Measurements from ENCODE around the gene BCAS3. TPM values are rescaled to one million over a fixed set of nuclear protein-coding genes. Genes with fewer than 3 reads are reported as not detected.

The BCAS3 gene
- polyA plus RNA-seq, 1 experiment: 17.5 TPM

DNA sequence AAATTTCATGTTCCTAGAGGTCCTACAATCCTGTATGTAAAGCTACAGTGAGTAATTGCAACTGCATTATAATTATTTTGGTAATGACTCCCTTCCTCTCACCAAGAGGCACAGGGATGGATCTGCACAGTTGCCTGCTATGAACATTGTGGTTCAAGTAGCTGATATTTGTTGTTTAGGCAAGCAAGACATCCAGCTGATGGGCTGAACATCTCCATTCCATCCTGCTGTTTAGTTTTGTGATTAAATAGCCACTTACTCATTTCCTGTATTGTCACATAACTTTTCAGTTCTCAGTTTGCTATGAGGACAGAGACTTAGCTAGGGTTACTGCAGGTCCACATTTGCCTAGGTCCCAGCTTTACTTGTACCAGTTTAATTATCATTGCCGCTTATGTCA lies 540.8 kb downstream of the BCAS3 start:
- H3K9me3 ChIP-seq (ENCODE audit: control insufficient read depth, insufficient read depth, low read length): no peaks in the 10 kb centered on the region
- ChIA-PET POLR2A (interaction anchor here (0.6 to 3.0 kb wide), 7 partner anchors 10 to 181 kb away, joined by 3 to 24 read pairs (median 7); partner anchors contain the start of gene TBX2), CTCF (interaction anchor here (1.8 kb wide), 1 partner anchor 171 kb away, joined by 6 read pairs; no protein-coding TSS in a partner anchor)
- H3K27me3 ChIP-seq (ENCODE audit: control insufficient read depth, insufficient read depth, low read length): no peaks in the 10 kb centered on the region
- H3K27ac ChIP-seq (ENCODE audit: low read depth, low read length): peak overlapping the region; percentile 34
- TF ChIP-seq, protein P1, sequence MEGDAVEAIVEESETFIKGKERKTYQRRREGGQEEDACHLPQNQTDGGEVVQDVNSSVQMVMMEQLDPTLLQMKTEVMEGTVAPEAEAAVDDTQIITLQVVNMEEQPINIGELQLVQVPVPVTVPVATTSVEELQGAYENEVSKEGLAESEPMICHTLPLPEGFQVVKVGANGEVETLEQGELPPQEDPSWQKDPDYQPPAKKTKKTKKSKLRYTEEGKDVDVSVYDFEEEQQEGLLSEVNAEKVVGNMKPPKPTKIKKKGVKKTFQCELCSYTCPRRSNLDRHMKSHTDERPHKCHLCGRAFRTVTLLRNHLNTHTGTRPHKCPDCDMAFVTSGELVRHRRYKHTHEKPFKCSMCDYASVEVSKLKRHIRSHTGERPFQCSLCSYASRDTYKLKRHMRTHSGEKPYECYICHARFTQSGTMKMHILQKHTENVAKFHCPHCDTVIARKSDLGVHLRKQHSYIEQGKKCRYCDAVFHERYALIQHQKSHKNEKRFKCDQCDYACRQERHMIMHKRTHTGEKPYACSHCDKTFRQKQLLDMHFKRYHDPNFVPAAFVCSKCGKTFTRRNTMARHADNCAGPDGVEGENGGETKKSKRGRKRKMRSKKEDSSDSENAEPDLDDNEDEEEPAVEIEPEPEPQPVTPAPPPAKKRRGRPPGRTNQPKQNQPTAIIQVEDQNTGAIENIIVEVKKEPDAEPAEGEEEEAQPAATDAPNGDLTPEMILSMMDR (IDR thresholded peaks at IDR 0.05; ENCODE audit: low read depth, low read length): no peak
- DNase-seq (ENCODE audit: low read depth, low spot score): peak; percentile 30
- no peak overlapping the region for H3K4me3 ChIP-seq (ENCODE audit: low read depth, low read length)

DNA sequence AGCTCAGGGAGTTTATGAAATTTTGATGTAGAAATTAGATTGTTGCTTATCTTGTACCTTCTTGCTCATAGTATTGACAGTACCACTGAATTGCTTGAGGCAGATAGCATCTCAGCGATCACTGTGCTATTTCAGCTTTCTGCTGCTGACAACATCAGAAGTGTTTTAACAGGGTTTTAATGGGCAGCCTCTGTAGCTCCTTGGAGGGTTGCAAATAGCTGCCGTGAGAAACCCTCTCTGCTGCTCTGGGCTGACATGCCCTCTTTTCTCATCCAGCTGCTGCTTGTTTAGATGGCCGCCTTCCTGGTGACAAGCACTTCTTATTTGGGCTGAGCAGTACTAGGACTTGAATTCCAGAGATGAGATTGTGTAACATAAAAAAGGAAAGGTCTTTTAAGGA lies 541.8 kb downstream of the BCAS3 start:
- no peak overlapping the region for H3K27ac ChIP-seq (ENCODE audit: low read depth, low read length)
- no peaks in the 10 kb centered on the region for H3K9me3 ChIP-seq (ENCODE audit: control insufficient read depth, insufficient read depth, low read length)
- H3K4me3 ChIP-seq (ENCODE audit: low read depth, low read length): no peak overlapping the region
- TF ChIP-seq, protein P1 (IDR thresholded peaks at IDR 0.05; ENCODE audit: low read depth, low read length): no peak
- DNase-seq (ENCODE audit: low read depth, low spot score): peak; percentile 44
- no peaks in the 10 kb centered on the region for H3K27me3 ChIP-seq (ENCODE audit: control insufficient read depth, insufficient read depth, low read length)
- POLR2A ChIA-PET: interaction anchor here (0.6 to 3.0 kb wide), 7 partner anchors 11 to 327 kb away, joined by 3 to 24 read pairs (median 7); partner anchors contain the start of gene TBX2
- CTCF ChIA-PET: interaction anchor here (0.9 kb wide), 1 partner anchor 248 kb away, joined by 3 read pairs; no protein-coding TSS in a partner anchor

DNA sequence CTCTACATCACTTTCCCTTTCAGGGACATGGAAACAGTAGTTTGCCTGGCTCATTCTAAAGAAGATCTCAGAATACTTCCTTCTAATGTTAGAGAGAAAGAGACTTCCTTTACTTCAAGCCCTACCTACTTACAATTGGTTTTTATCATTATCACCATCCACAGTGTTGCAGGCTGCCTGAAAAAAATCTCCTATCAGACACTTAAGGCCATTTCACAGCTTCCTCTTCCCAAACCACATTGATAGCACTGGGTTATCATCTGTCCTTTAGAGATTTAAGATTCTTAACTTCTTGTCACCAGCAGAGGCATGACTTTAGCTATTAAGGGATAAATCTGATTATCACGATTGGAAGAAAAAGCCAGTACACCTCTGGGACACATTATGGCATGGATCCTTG lies 543.5 kb downstream of the BCAS3 start:
- Histone ChIP-seq H3K27ac (ENCODE audit: low read depth, low read length) (no peak overlapping the region), H3K4me3 (ENCODE audit: low read depth, low read length) (no peak overlapping the region), H3K9me3 (ENCODE audit: control insufficient read depth, insufficient read depth, low read length) (no peaks in the 10 kb centered on the region), H3K27me3 (ENCODE audit: control insufficient read depth, insufficient read depth, low read length) (no peaks in the 10 kb centered on the region)
- TF ChIP-seq, protein P1 (IDR thresholded peaks at IDR 0.05; ENCODE audit: low read depth, low read length): no peak
- DNase-seq (ENCODE audit: low read depth, low spot score): no peak
- POLR2A ChIA-PET: no interaction called here
- CTCF ChIA-PET: no interaction called here

DNA sequence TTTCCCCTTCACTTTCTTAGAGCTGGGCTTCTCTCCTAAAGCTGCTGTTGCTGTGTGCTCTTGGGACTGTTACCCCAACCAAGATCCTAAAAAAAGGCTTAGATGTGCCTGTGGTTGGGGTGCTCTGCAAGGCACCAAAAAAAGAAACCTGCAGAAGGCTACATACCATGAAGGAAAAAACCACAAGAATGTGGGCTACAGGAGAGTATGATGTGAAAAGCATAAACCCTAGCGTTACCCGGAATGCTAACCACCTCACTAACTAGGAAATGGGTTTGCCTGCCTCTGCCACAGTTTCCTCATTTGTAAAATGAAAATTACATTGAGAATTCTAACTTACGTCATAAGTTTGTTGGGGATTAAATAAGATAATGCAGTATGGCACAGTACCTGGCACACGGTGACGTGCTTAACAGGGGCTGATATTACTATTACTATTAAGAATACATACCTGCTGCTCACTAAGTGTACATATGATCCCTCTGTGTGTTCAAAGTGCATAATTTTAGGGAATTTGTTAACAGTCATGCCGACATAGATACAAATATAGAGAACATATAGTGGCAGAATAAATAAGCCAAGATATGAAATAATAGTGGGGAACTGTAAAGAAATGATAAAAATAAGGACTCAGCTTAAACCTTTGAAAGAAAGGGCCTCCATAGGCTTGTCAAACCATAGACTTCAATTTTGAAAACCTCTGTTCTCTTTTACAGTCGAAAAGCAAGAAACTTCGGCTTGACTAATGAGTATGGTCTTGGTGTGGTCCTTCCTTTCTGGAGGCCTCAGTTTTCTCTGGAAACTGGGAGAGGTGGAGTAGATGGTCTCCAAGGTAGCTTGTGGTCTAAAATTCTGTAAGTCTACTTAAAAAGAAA lies 544.2 kb downstream of the BCAS3 start:
- DNase-seq (ENCODE audit: low read depth, low spot score): no peak
- Histone ChIP-seq H3K27me3 (ENCODE audit: control insufficient read depth, insufficient read depth, low read length) (no peaks in the 10 kb centered on the region), H3K4me3 (ENCODE audit: low read depth, low read length) (no peak overlapping the region), H3K27ac (ENCODE audit: low read depth, low read length) (no peak overlapping the region), H3K9me3 (ENCODE audit: control insufficient read depth, insufficient read depth, low read length) (no peaks in the 10 kb centered on the region)
- TF ChIP-seq, protein P1 (IDR thresholded peaks at IDR 0.05; ENCODE audit: low read depth, low read length): no peak
- ChIA-PET CTCF (no interaction called here), POLR2A (interaction anchor here (0.8 kb wide), 2 partner anchors 13 to 92 kb away, joined by 5 to 9 read pairs; no protein-coding TSS in a partner anchor)

DNA sequence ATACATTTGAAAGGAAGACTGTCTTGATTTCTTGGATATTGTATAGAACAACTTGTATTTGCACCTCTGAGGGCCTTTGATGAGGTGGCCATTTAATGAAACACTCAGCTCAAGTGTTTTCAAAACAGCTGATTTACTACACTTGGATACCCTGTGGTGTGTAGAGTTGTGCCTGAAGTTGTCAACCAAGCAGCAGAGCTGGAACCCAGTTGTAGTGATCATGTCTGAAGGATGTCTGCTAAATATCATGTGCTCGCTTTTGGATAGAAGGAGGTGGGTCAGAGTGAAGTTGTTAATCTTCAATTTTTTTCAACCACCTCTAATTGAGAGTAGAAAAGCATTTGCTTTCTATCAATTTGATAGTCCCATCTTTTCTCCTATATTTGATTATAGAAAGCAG lies 546.1 kb downstream of the BCAS3 start:
- Histone ChIP-seq H3K27ac (ENCODE audit: low read depth, low read length) (no peak overlapping the region), H3K4me3 (ENCODE audit: low read depth, low read length) (no peak overlapping the region), H3K9me3 (ENCODE audit: control insufficient read depth, insufficient read depth, low read length) (no peaks in the 10 kb centered on the region), H3K27me3 (ENCODE audit: control insufficient read depth, insufficient read depth, low read length) (no peaks in the 10 kb centered on the region)
- ChIA-PET POLR2A (interaction anchor here (0.6 kb wide), 2 partner anchors 15 to 22 kb away, joined by 4 read pairs; no protein-coding TSS in a partner anchor), CTCF (no interaction called here)
- TF ChIP-seq, protein P1 (IDR thresholded peaks at IDR 0.05; ENCODE audit: low read depth, low read length): no peak
- no peak for DNase-seq (ENCODE audit: low read depth, low spot score)
